GM12801 (cell line): ENCODE data around the gene GMPR2.

Experiments
- CTCF ChIP-seq: IDR thresholded peaks from one replicate; pipeline ENCODE4 v1.5.1; 2011; ENCODE audit warnings: control low read depth; ENCODE audit not compliant: insufficient read length; ENCODE audit errors: extremely low read depth

The GMPR2 gene

GRCh38 chr14:24219080-24219479 is 13.6 kb upstream of the GMPR2 start:
- TF ChIP-seq CTCF: no peak

- TF ChIP-seq CTCF: no peak
Measured at GRCh38 chr14:24219521-24219920, 13.2 kb upstream of the GMPR2 start.

GRCh38 chr14:24224618-24225071 is 8.1 kb upstream of the GMPR2 start:
- TF ChIP-seq CTCF: no peak

- TF ChIP-seq CTCF: no peak
Measured at GRCh38 chr14:24226473-24226872, 6.3 kb upstream of the GMPR2 start.

- no peak for TF ChIP-seq CTCF
Measured at GRCh38 chr14:24228902-24229301, 3.8 kb upstream of the GMPR2 start.

- TF ChIP-seq CTCF: no peak
Measured at GRCh38 chr14:24231263-24232120, 1.2 kb upstream of the GMPR2 start.

- no peak for TF ChIP-seq CTCF
Measured at GRCh38 chr14:24232121-24232644, 546 bp upstream of the GMPR2 start, which contains the start of gene NEDD8. NEDD8 (minus strand) TSS chr14:24232367; CDS start chr14:24232267, 100 bp downstream.
